HFFc6 (cell line): ENCODE results near the gene UBXN7. TPM values are rescaled to one million over a fixed set of nuclear protein-coding genes. Genes with fewer than 3 reads are reported as not detected.
"Not testable (repeated sequence)": the region's sequence is repeated elsewhere in the genome, so short reads cannot be mapped to it uniquely, and the experiment has no call there.

ENCODE experiments used
- DNase-seq: peaks from one replicate; pipeline ENCODE4 v3.0.0-alpha.2; 2018
- H3K27ac Mint-ChIP-seq: 2 replicates; pipeline ENCODE4 v1.8.0; 2020; ENCODE audit warnings: mild to moderate bottlenecking, mixed read lengths
- H3K27me3 Mint-ChIP-seq: 2 replicates; pipeline ENCODE4 v1.8.0; 2021; ENCODE audit warnings: mild to moderate bottlenecking, moderate library complexity, mixed read lengths; ENCODE audit not compliant: insufficient read depth
- H3K36me3 Mint-ChIP-seq: 2 replicates; pipeline ENCODE4 v1.8.0; 2021; ENCODE audit warnings: low read depth, mixed read lengths
- H3K4me1 Mint-ChIP-seq: 2 replicates; pipeline ENCODE4 v1.8.0; 2020; ENCODE audit warnings: low read depth, mixed read lengths
- H3K4me3 Mint-ChIP-seq: 2 replicates; pipeline ENCODE4 v1.8.0; 2020; ENCODE audit warnings: mild to moderate bottlenecking, moderate library complexity, mixed read lengths
- H3K9me3 Mint-ChIP-seq: 2 replicates; pipeline ENCODE4 v1.8.0; 2020; ENCODE audit warnings: mild to moderate bottlenecking, mixed read lengths
- CTCF ChIP-seq: fragments of 200-600 bp; sonication (generic); IDR thresholded peaks from 2 replicates; pipeline ENCODE4 v1.5.0; 2021; ENCODE audit warnings: antibody characterized with exemption, mild to moderate bottlenecking
- total RNA-seq, 6 experiments: library from RNA; stranded (reverse); fragmentation: NEBNext Ultra II Directional; extraction: Animal tissue kit (Norgen Biotek cat#: 25700); gene quantifications; 2 replicates in 1 of 6; 3 replicates in 5 of 6; pipeline ENCODE4 v1.2.3, GENCODE V29; 2021

UBXN7 gene
- total RNA-seq, 6 experiments from 2014 or later: 57.8 to 67.0 (median 62.2) TPM

- no peak for TF ChIP-seq CTCF
- no peaks in the 10 kb centered on the region; the same call in 1 of the 2 replicates for H3K27me3 Mint-ChIP-seq
- no peaks in the 10 kb centered on the region for H3K36me3 Mint-ChIP-seq
- H3K9me3 Mint-ChIP-seq: no peaks in the 10 kb centered on the region
- no peak for DNase-seq
- H3K27ac Mint-ChIP-seq: peak overlapping the region; percentile 72
- H3K4me3 Mint-ChIP-seq: peak overlapping the region; percentile 71; the same call in 1 of the 2 replicates
- H3K4me1 Mint-ChIP-seq: peaks cover 32% of the 10 kb centered on the region
These were observed 12.3 kb upstream of the UBXN7 start for GRCh38 chr3:196444500-196444894.

DNA sequence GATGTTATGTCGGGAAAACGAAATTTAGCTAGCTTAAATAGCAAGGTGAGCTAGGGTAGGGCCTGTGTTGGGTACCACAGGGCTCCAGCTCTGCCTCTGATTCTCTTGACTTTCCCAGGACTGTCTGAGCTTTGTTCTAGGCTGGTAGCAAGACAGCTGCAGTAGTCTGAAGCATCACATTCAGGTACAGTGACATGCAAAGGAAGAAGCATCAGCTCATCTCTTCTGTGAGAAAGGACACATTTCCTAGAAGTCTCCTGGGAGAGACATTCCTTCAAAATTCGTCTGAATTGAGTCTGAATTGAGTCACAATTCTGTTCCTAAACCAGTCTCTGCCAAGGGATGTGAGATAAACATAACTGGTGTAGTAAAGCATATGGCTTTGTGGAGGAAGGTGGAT is 8.5 kb upstream of the UBXN7 start:
- H3K4me1 Mint-ChIP-seq: peaks cover 37% of the 10 kb centered on the region
- H3K4me3 Mint-ChIP-seq: no peak overlapping the region
- no peak for TF ChIP-seq CTCF
- peak; percentile 25 for DNase-seq
- no peaks in the 10 kb centered on the region for H3K9me3 Mint-ChIP-seq
- H3K36me3 Mint-ChIP-seq: no peaks in the 10 kb centered on the region
- H3K27ac Mint-ChIP-seq: peak overlapping the region; percentile 83
- H3K27me3 Mint-ChIP-seq: no peaks in the 10 kb centered on the region

- Mint-ChIP-seq H3K27me3 (no peaks in the 10 kb centered on the region), H3K9me3 (no peaks in the 10 kb centered on the region), H3K27ac (peak overlapping the region; percentile 83), H3K36me3 (no peaks in the 10 kb centered on the region), H3K4me1 (peaks cover 37% of the 10 kb centered on the region), H3K4me3 (peak overlapping the region; percentile 42)
- peak; percentile 75 for DNase-seq
- no peak for TF ChIP-seq CTCF
These were observed 7.9 kb upstream of the UBXN7 start for GRCh38 chr3:196440041-196440537.

GRCh38 chr3:196431181-196432136 is 768 bp downstream of the UBXN7 start:
- Mint-ChIP-seq H3K9me3 (no peaks in the 10 kb centered on the region), H3K27ac (peak overlapping the region; percentile 36), H3K27me3 (no peaks in the 10 kb centered on the region), H3K4me1 (peaks cover 16% of the 10 kb centered on the region), H3K36me3 (peaks cover 4% of the 10 kb centered on the region), H3K4me3 (peak overlapping the region; percentile 86)
- no peak for TF ChIP-seq CTCF
- peak; percentile 70 for DNase-seq

GRCh38 chr3:196428041-196428440 is 4.2 kb downstream of the UBXN7 start:
- no peak overlapping the region for H3K4me3 Mint-ChIP-seq
- no peak overlapping the region for H3K27ac Mint-ChIP-seq
- DNase-seq: no peak
- TF ChIP-seq CTCF: no peak
- H3K4me1 Mint-ChIP-seq: peaks cover 10% of the 10 kb centered on the region
- H3K36me3 Mint-ChIP-seq: peaks cover 4% of the 10 kb centered on the region
- H3K9me3 Mint-ChIP-seq: no peaks in the 10 kb centered on the region
- H3K27me3 Mint-ChIP-seq: no peaks in the 10 kb centered on the region

GRCh38 chr3:196424421-196424820 is 7.8 kb downstream of the UBXN7 start:
- H3K4me1 Mint-ChIP-seq: peaks cover 15% of the 10 kb centered on the region
- not testable (repeated sequence) for H3K27ac Mint-ChIP-seq, H3K9me3 Mint-ChIP-seq, H3K27me3 Mint-ChIP-seq, DNase-seq, H3K4me3 Mint-ChIP-seq, H3K36me3 Mint-ChIP-seq
